Measurements from ENCODE around the gene RASAL2. TPM values are rescaled to one million over a fixed set of nuclear protein-coding genes. Genes with fewer than 3 reads are reported as not detected.
"Not testable (repeated sequence)": the region's sequence is repeated elsewhere in the genome, so short reads cannot be mapped to it uniquely, and the experiment has no call there.

Gene RASAL2
- total RNA-seq, 1 donor from 2014 or later = 12.4 TPM

GRCh38 chr1:178307264-178307663, 213.4 kb downstream of the RASAL2 start:
- no peak for TF ChIP-seq CTCF (IDR thresholded peaks at IDR 0.05; ENCODE audit: insufficient read depth, low read length, severe bottlenecking)
- DNase-seq (ENCODE audit: low read depth) (no peak), FAIRE-seq (no peak)
- Histone ChIP-seq H3K36me3 (ENCODE audit: control insufficient read depth, insufficient read depth, low read length) (no peaks in the 10 kb centered on the region), H3K27me3 (ENCODE audit: control insufficient read depth, insufficient read depth, low read length) (no peaks in the 10 kb centered on the region), H3K4me3 (ENCODE audit: low read depth, low read length) (no peak overlapping the region)

- no peak for TF ChIP-seq CTCF (IDR thresholded peaks at IDR 0.05; ENCODE audit: insufficient read depth, low read length, severe bottlenecking)
- H3K36me3 ChIP-seq (ENCODE audit: control insufficient read depth, insufficient read depth, low read length) = no peaks in the 10 kb centered on the region
- no peaks in the 10 kb centered on the region for H3K27me3 ChIP-seq (ENCODE audit: control insufficient read depth, insufficient read depth, low read length)
- peak; percentile 59 for DNase-seq (ENCODE audit: low read depth)
- FAIRE-seq = no peak
- H3K4me3 ChIP-seq (ENCODE audit: low read depth, low read length) = no peak overlapping the region
Observed at GRCh38 chr1:178308438-178308837, 214.5 kb downstream of the RASAL2 start.

GRCh38 chr1:178310685-178311105, 216.8 kb downstream of the RASAL2 start:
- H3K36me3 ChIP-seq (ENCODE audit: control insufficient read depth, insufficient read depth, low read length) = no peaks in the 10 kb centered on the region
- DNase-seq (ENCODE audit: low read depth) (peak; percentile 82), FAIRE-seq (peak; percentile 13)
- no peaks in the 10 kb centered on the region for H3K27me3 ChIP-seq (ENCODE audit: control insufficient read depth, insufficient read depth, low read length)
- no peak overlapping the region for H3K4me3 ChIP-seq (ENCODE audit: low read depth, low read length)
- TF ChIP-seq CTCF (IDR thresholded peaks at IDR 0.05; ENCODE audit: insufficient read depth, low read length, severe bottlenecking) = peak; percentile 59

DNA sequence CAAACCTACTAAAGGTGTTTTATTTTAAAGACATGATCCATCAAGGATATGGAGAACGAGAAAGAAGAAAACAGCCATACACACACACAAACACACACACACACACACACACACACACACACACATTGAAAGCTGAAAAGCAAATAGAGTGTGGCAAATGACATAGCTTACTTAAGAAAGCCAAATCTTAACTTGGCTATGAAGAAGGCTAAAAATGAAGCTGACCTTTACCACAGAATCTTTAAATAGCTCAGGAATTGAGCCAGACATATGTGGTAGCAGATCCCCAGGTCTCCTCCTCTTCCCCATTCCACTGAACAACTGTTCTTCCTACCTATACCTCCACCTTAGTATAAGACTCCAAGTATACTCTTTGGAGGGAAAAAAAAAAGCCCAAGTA, 217.3 kb downstream of the RASAL2 start:
- no peak overlapping the region for H3K4me3 ChIP-seq (ENCODE audit: low read depth, low read length)
- TF ChIP-seq CTCF (IDR thresholded peaks at IDR 0.05; ENCODE audit: insufficient read depth, low read length, severe bottlenecking) = no peak
- FAIRE-seq = no peak
- H3K36me3 ChIP-seq (ENCODE audit: control insufficient read depth, insufficient read depth, low read length) = no peaks in the 10 kb centered on the region
- H3K27me3 ChIP-seq (ENCODE audit: control insufficient read depth, insufficient read depth, low read length) = no peaks in the 10 kb centered on the region
- no peak for DNase-seq (ENCODE audit: low read depth)

GRCh38 chr1:178320280-178320982, 226.5 kb downstream of the RASAL2 start:
- FAIRE-seq = not testable (repeated sequence)
- peak overlapping the region; percentile 21 for H3K4me3 ChIP-seq (ENCODE audit: low read depth, low read length)

DNA sequence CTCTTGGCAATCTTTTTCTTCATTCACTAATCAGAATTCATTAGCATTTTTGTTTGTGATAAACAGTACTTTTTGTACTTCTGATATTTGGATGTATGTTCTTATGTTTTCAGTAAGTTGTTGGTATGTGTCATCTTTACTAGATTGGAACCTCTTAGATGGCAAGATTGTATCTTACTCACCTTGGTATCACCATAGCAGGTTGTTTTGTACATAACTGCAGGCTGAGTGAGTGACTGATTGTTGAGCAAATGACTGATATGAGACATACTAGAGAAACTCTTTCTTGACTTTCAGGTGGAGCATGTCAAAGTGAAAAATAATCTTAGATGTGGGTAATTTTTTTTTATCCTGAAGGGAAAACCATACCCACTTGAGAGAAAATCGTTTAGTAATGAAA, 229.2 kb downstream of the RASAL2 start:
- Histone ChIP-seq H3K27me3 (ENCODE audit: control insufficient read depth, insufficient read depth, low read length) (no peaks in the 10 kb centered on the region), H3K4me3 (ENCODE audit: low read depth, low read length) (no peak overlapping the region), H3K36me3 (ENCODE audit: control insufficient read depth, insufficient read depth, low read length) (no peaks in the 10 kb centered on the region)
- DNase-seq (ENCODE audit: low read depth) (peak; percentile 97), FAIRE-seq (no peak)
- no peak for TF ChIP-seq CTCF (IDR thresholded peaks at IDR 0.05; ENCODE audit: insufficient read depth, low read length, severe bottlenecking)

More at GRCh38 chr1:178320280-178320982, 226.5 kb downstream of the RASAL2 start:
- DNase-seq (ENCODE audit: low read depth); H3K36me3 ChIP-seq (ENCODE audit: control insufficient read depth, insufficient read depth, low read length); H3K27me3 ChIP-seq (ENCODE audit: control insufficient read depth, insufficient read depth, low read length): not testable (repeated sequence)
